ENCODE data around the gene NEURL1. TPM values are rescaled to one million over a fixed set of nuclear protein-coding genes. Genes with fewer than 3 reads are reported as not detected.
A peak's percentile ranks its signal among the peaks of the same experiment; 100 is the strongest.

The NEURL1 gene
- total and polyA plus RNA-seq, 8 donors: 11.0 to 69.9 (median 18.6) TPM

- no peaks in the 10 kb centered on the region for H3K36me3 ChIP-seq
- DNase-seq (peak in 3 of 6 donors; percentile 46 to 82 (median 58)), FAIRE-seq (no peak), ATAC-seq (peak in 3 of 4 donors; percentile 41 to 80 (median 47))
- 59 to 62% methylated on average over 12 of the region's 12 CpGs for WGBS, 2 donors
- no peaks in the 10 kb centered on the region for H3K27me3 ChIP-seq
- H3K9me3 ChIP-seq: no peaks in the 10 kb centered on the region
- intact Hi-C loops (cut with DNase I): no loop called here
- H3K27ac ChIP-seq: no peak overlapping the region
- no peak overlapping the region for H3K4me3 ChIP-seq
- no peaks in the 10 kb centered on the region for H3K4me1 ChIP-seq
- peak; percentile 15 to 68 (median 54) for TF ChIP-seq CTCF (IDR thresholded peaks at IDR 0.05)
Measured at GRCh38 chr10:103564776-103565520, 71.4 kb downstream of the NEURL1 start.

GRCh38 chr10:103566536-103566935 lies 73.0 kb downstream of the NEURL1 start:
- FAIRE-seq: no peak
- H3K9me3 ChIP-seq: no peaks in the 10 kb centered on the region
- no peak for ATAC-seq
- DNase-seq: no peak
- WGBS, 2 donors: 54 to 59% methylated on average over 3 of the region's 3 CpGs
- H3K36me3 ChIP-seq: no peaks in the 10 kb centered on the region
- H3K4me1 ChIP-seq: no peaks in the 10 kb centered on the region
- H3K27me3 ChIP-seq: no peaks in the 10 kb centered on the region
- no peak for TF ChIP-seq CTCF (IDR thresholded peaks at IDR 0.05)
- H3K4me3 ChIP-seq: no peak overlapping the region
- intact Hi-C loops (cut with DNase I): no loop called here
- no peak overlapping the region for H3K27ac ChIP-seq

- WGBS, 2 donors: 84 to 90% methylated on average over 5 of the region's 5 CpGs
- ATAC-seq (no peak), DNase-seq (peak in 1 of 6 donors; percentile 2), FAIRE-seq (no peak)
- Histone ChIP-seq H3K4me1 (no peaks in the 10 kb centered on the region), H3K27ac (no peak overlapping the region), H3K36me3 (no peaks in the 10 kb centered on the region), H3K4me3 (no peak overlapping the region), H3K27me3 (no peaks in the 10 kb centered on the region), H3K9me3 (no peaks in the 10 kb centered on the region)
- no peak for TF ChIP-seq CTCF (IDR thresholded peaks at IDR 0.05)
- intact Hi-C loops (cut with DNase I): no loop called here
Measured at GRCh38 chr10:103568505-103568904, 75.0 kb downstream of the NEURL1 start.

- H3K4me1 ChIP-seq: no peaks in the 10 kb centered on the region
- H3K27me3 ChIP-seq: no peaks in the 10 kb centered on the region
- H3K27ac ChIP-seq: no peak overlapping the region
- no peak for TF ChIP-seq CTCF (IDR thresholded peaks at IDR 0.05)
- 67 to 72% methylated on average over 5 of the region's 5 CpGs for WGBS, 2 donors
- no peak for ATAC-seq
- no peaks in the 10 kb centered on the region for H3K9me3 ChIP-seq
- H3K4me3 ChIP-seq: no peak overlapping the region
- intact Hi-C loops (cut with DNase I): no loop called here
- no peak for FAIRE-seq
- no peaks in the 10 kb centered on the region for H3K36me3 ChIP-seq
- no peak for DNase-seq
Measured at GRCh38 chr10:103569896-103570295, 76.4 kb downstream of the NEURL1 start.

Measured in pancreas (tissue), 10 donors.